ENCODE results near the gene UGT1A1. TPM values are rescaled to one million over a fixed set of nuclear protein-coding genes. Genes with fewer than 3 reads are reported as not detected.

The UGT1A1 gene
- total and polyA plus RNA-seq, 2 donors = 1.9 to 5.6 TPM

DNA sequence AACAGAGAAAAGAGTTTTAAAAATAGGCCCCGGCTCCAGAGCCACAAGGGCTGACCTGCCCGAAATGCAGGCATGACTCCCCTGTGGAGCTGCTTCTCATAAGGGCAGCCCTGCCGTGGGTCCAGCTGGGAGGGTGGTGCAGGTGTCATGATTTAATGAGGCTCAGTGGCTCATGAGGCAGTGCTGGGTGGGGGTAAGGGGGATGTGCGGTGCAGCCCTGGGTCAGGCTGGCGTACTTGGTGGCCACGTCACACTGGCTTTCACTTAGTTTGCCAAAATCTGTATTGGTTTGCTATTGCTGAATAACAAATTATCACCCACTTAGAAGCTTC lies 60.7 kb downstream of the UGT1A1 start:
- Histone ChIP-seq H3K4me3 (ENCODE audit: low read depth, low read length) (no peak overlapping the region), H3K36me3 (ENCODE audit: insufficient read depth) (no peaks in the 10 kb centered on the region), H3K4me1 (ENCODE audit: insufficient read depth) (no peaks in the 10 kb centered on the region), H3K27ac (ENCODE audit: low read depth) (no peak overlapping the region)
- WGBS = 80% methylated on average over 6 of the region's 6 CpGs
- no peak for DNase-seq (ENCODE audit: extremely low spot score)

DNA sequence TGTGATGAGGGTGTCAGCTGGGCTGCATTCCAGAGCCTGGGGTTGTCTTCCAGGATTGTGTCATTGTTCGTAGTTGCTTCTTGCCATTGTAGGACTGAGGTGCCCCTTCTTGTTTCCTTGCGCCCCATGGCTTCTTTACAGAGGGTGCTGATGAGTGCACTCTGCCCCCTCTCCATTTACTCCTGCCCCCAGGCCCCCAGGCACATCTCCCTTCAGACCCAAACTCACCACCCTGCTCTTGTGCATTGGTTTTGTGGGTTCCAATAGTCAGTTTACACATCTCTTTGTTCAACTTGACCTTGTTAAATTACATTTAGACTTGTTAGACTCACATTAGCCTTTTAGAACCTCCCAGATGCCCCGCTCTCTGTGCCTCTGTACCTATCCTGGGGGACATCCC lies 61.1 kb downstream of the UGT1A1 start:
- 83% methylated on average over 3 of the region's 3 CpGs for WGBS
- H3K4me3 ChIP-seq (ENCODE audit: low read depth, low read length) = no peak overlapping the region
- no peak for DNase-seq (ENCODE audit: extremely low spot score)
- no peaks in the 10 kb centered on the region for H3K4me1 ChIP-seq (ENCODE audit: insufficient read depth)
- no peak overlapping the region for H3K27ac ChIP-seq (ENCODE audit: low read depth)
- H3K36me3 ChIP-seq (ENCODE audit: insufficient read depth) = no peaks in the 10 kb centered on the region

DNA sequence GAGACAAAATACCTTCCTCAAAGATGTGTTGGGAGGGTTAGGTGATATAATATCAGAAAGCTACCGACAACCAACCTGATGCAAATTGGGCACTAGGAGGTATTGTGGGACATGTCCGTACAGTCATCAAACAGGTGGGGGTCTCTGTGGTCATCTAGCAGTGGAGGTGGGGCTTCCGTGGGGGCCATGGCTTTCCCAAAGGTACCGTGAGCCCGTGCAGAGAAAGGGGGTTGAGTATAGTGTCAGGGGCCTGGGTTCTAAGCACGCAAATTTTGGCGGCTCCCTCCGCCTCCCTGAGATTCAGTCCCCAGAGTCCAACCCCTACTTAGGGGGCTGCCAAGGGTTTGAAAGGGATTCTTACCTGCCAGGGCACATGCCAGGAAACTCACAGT lies 61.6 kb downstream of the UGT1A1 start:
- Histone ChIP-seq H3K36me3 (ENCODE audit: insufficient read depth) (no peaks in the 10 kb centered on the region), H3K27ac (ENCODE audit: low read depth) (no peak overlapping the region), H3K4me3 (ENCODE audit: low read depth, low read length) (no peak overlapping the region), H3K4me1 (ENCODE audit: insufficient read depth) (no peaks in the 10 kb centered on the region)
- WGBS = 92% methylated on average over 8 of the region's 8 CpGs
- no peak for DNase-seq (ENCODE audit: extremely low spot score)

DNA sequence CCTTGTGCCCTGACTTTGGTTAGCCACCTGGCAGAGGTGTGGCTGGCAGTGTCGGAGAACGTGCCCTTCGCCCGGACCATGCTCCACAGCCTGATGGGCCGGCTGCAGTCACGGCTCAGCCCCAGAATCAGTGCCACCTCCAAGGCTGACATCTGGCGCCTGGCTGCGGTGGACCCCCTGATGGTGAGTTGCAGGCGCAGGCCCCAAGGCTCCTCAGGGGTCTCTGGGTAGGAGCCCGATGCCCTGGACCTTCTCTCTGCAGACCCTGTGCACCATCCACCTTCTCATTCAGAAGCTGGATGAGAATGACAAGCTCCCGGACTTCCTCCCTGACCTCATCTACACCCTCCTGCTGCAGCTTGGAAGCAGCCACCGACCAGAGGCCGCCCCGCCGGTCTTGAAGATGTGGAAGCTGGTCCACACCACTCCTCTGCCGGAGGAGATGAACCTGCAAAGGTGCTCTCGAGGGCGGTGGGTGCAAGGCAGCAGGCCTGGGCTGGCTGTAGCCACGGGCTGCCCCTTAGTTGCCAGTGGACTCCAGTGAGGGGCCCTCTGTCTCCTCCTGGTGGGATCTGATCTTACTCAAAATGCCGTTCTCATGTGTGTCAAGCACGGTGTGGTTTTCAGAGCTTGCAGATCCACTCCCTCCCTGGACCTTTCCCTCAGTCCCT lies 62.2 kb downstream of the UGT1A1 start:
- Histone ChIP-seq H3K4me3 (ENCODE audit: low read depth, low read length) (no peak overlapping the region), H3K27ac (ENCODE audit: low read depth) (no peak overlapping the region), H3K4me1 (ENCODE audit: insufficient read depth) (no peaks in the 10 kb centered on the region), H3K36me3 (ENCODE audit: insufficient read depth) (no peaks in the 10 kb centered on the region)
- WGBS = 84% methylated on average over 21 of the region's 21 CpGs
- no peak for DNase-seq (ENCODE audit: extremely low spot score)

Other genes with a start within 250 kb of the UGT1A1 start
- gene USP40, start 193.5 kb upstream of the UGT1A1 start, total RNA-seq = 59.6 TPM
- 16.0 TPM for gene USP40, start 193.5 kb upstream of the UGT1A1 start, polyA plus RNA-seq
- gene UGT1A8, start 142.6 kb upstream of the UGT1A1 start, total RNA-seq = 0.16 TPM
- gene UGT1A8, start 142.6 kb upstream of the UGT1A1 start, polyA plus RNA-seq = 0.56 TPM
- not detected for gene UGT1A10, start 123.8 kb upstream of the UGT1A1 start, total RNA-seq
- not detected for gene UGT1A10, start 123.8 kb upstream of the UGT1A1 start, polyA plus RNA-seq
- not detected for gene UGT1A9, start 88.4 kb upstream of the UGT1A1 start, total RNA-seq
- gene UGT1A9, start 88.4 kb upstream of the UGT1A1 start, polyA plus RNA-seq = 0.16 TPM
- 2.5 TPM for gene UGT1A7, start 78.4 kb upstream of the UGT1A1 start, total RNA-seq
- gene UGT1A7, start 78.4 kb upstream of the UGT1A1 start, polyA plus RNA-seq = 0.08 TPM
- 17.6 TPM for gene UGT1A6, start 67.4 kb upstream of the UGT1A1 start, total RNA-seq
- 19.9 TPM for gene UGT1A6, start 67.4 kb upstream of the UGT1A1 start, polyA plus RNA-seq
- gene UGT1A5, start 47.4 kb upstream of the UGT1A1 start, total RNA-seq = 0.79 TPM
- not detected for gene UGT1A5, start 47.4 kb upstream of the UGT1A1 start, polyA plus RNA-seq
- 1.1 TPM for gene UGT1A4, start 41.5 kb upstream of the UGT1A1 start, total RNA-seq
- gene UGT1A4, start 41.5 kb upstream of the UGT1A1 start, polyA plus RNA-seq = 1.2 TPM
- 1.2 TPM for gene UGT1A3, start 31.2 kb upstream of the UGT1A1 start, total RNA-seq
- 0.14 TPM for gene UGT1A3, start 31.2 kb upstream of the UGT1A1 start, polyA plus RNA-seq
- 0.32 TPM for gene MROH2A, start 18.1 kb downstream of the UGT1A1 start, total RNA-seq
- 7.3 TPM for gene MROH2A, start 18.1 kb downstream of the UGT1A1 start, polyA plus RNA-seq
- gene HJURP, start 94.3 kb downstream of the UGT1A1 start, total RNA-seq = 8.9 TPM
- 0.27 TPM for gene HJURP, start 94.3 kb downstream of the UGT1A1 start, polyA plus RNA-seq
- gene TRPM8, start 157.1 kb downstream of the UGT1A1 start, total RNA-seq = not detected
- gene TRPM8, start 157.1 kb downstream of the UGT1A1 start, polyA plus RNA-seq = 0.05 TPM

Data from urinary bladder (tissue), 4 donors.